Upper lobe of left lung (tissue), 4 donors: ENCODE measurements around the gene ZNF813.

Experiments used
- CTCF ChIP-seq, 6 experiments: fragments of 450-650 bp in 4 of 6; fragments of 200-600 bp in 2 of 6; sonication (generic) in 2 of 6; IDR thresholded peaks; one replicate each; pipeline ENCODE4 v1.5.1; 2016 to 2019; ENCODE audit warnings: antibody characterized with exemption in 6 of 6
- EP300 ChIP-seq, 4 donors: sonication (generic); formaldehyde crosslinking; IDR thresholded peaks; one replicate each; pipeline ENCODE4 v1.5.1; 2017; ENCODE audit warnings: antibody characterized with exemption in 4 of 4, control low read depth in 2 of 4

- TF ChIP-seq CTCF (IDR thresholded peaks at IDR 0.05) (no peak), EP300 (IDR thresholded peaks at IDR 0.05) (no peak)
Measured at GRCh38 chr19:53537121-53537520, 69.6 kb downstream of the ZNF813 start.
